ENCODE results near the gene RAD51C.
"Not testable (repeated sequence)": the region's sequence is repeated elsewhere in the genome, so short reads cannot be mapped to it uniquely, and the experiment has no call there.

The RAD51C gene

GRCh38 chr17:58667934-58668597 is 24.3 kb upstream of the RAD51C start:
- in situ Hi-C loops (cut with HindIII; ENCODE audit: low pct_ligation_motif_present, low sequenced_read_pairs): no loop called here
- Histone ChIP-seq H3K36me3 (replicated peaks) (no peaks in the 10 kb centered on the region), H3K4me3 (ENCODE audit: low read depth, low read length) (no peak overlapping the region), H3K27ac (no peak overlapping the region), H3K27me3 (replicated peaks) (no peaks in the 10 kb centered on the region)
- TF ChIP-seq CTCF (IDR thresholded peaks at IDR 0.05; ENCODE audit: low read depth, low read length, missing control alignments): no peak
- peak; percentile 45 for DNase-seq

- H3K36me3 ChIP-seq (replicated peaks): no peaks in the 10 kb centered on the region
- no peak for TF ChIP-seq CTCF (IDR thresholded peaks at IDR 0.05; ENCODE audit: low read depth, low read length, missing control alignments)
- in situ Hi-C loops (cut with HindIII; ENCODE audit: low pct_ligation_motif_present, low sequenced_read_pairs): no loop called here
- no peak for DNase-seq
- no peak overlapping the region for H3K4me3 ChIP-seq (ENCODE audit: low read depth, low read length)
- H3K27me3 ChIP-seq (replicated peaks): no peaks in the 10 kb centered on the region
- no peak overlapping the region for H3K27ac ChIP-seq
Measured at GRCh38 chr17:58668598-58668935, 23.8 kb upstream of the RAD51C start.

- no peaks in the 10 kb centered on the region for H3K27me3 ChIP-seq (replicated peaks)
- no peak overlapping the region for H3K4me3 ChIP-seq (ENCODE audit: low read depth, low read length)
- no peaks in the 10 kb centered on the region for H3K36me3 ChIP-seq (replicated peaks)
- no peak for DNase-seq
- in situ Hi-C loops (cut with HindIII; ENCODE audit: low pct_ligation_motif_present, low sequenced_read_pairs): no loop called here
- no peak for TF ChIP-seq CTCF (IDR thresholded peaks at IDR 0.05; ENCODE audit: low read depth, low read length, missing control alignments)
- H3K27ac ChIP-seq: no peak overlapping the region
Measured at GRCh38 chr17:58669853-58670252, 22.5 kb upstream of the RAD51C start.

- in situ Hi-C loops (cut with HindIII; ENCODE audit: low pct_ligation_motif_present, low sequenced_read_pairs): no loop called here
- no peak for TF ChIP-seq CTCF (IDR thresholded peaks at IDR 0.05; ENCODE audit: low read depth, low read length, missing control alignments)
- Histone ChIP-seq H3K4me3 (ENCODE audit: low read depth, low read length) (no peak overlapping the region), H3K27me3 (replicated peaks) (no peaks in the 10 kb centered on the region), H3K27ac (no peak overlapping the region), H3K36me3 (replicated peaks) (no peaks in the 10 kb centered on the region)
- DNase-seq: no peak
Measured at GRCh38 chr17:58671969-58672368, 20.4 kb upstream of the RAD51C start.

- no peak overlapping the region for H3K4me3 ChIP-seq (ENCODE audit: low read depth, low read length)
- peak; percentile 61 for DNase-seq
- no peak overlapping the region for H3K27ac ChIP-seq
- in situ Hi-C loops (cut with HindIII; ENCODE audit: low pct_ligation_motif_present, low sequenced_read_pairs): no loop called here
- no peaks in the 10 kb centered on the region for H3K27me3 ChIP-seq (replicated peaks)
- TF ChIP-seq CTCF (IDR thresholded peaks at IDR 0.05; ENCODE audit: low read depth, low read length, missing control alignments): no peak
- no peaks in the 10 kb centered on the region for H3K36me3 ChIP-seq (replicated peaks)
Measured at GRCh38 chr17:58677194-58677880, 15.1 kb upstream of the RAD51C start.

GRCh38 chr17:58678287-58678686 is 14.1 kb upstream of the RAD51C start:
- H3K27ac ChIP-seq; H3K27me3 ChIP-seq (replicated peaks); H3K4me3 ChIP-seq (ENCODE audit: low read depth, low read length); H3K36me3 ChIP-seq (replicated peaks); in situ Hi-C loops (cut with HindIII; ENCODE audit: low pct_ligation_motif_present, low sequenced_read_pairs); DNase-seq: not testable (repeated sequence)

Measured in brain microvascular endothelial cell (primary cell).